Sigmoid colon (tissue), 4 donors: ENCODE results near the gene FAM149B1.

Experiments
- EP300 ChIP-seq, 4 donors: sonication (generic); formaldehyde crosslinking; IDR thresholded peaks; one replicate each; pipeline ENCODE4 v1.6.1; 2017; ENCODE audit warnings: antibody characterized with exemption in 4 of 4
- POLR2A ChIP-seq, 2 donors: fragments of 450-650 bp; IDR thresholded peaks; one replicate each; pipeline ENCODE4 v1.6.1; 2016; ENCODE audit warnings: antibody characterized with exemption in 2 of 2, mild to moderate bottlenecking in 2 of 2, moderate library complexity in 2 of 2
- POLR2AphosphoS5 ChIP-seq, 4 donors: sonication (generic); formaldehyde crosslinking; IDR thresholded peaks; one replicate each; pipeline ENCODE4 v1.6.1; 2017; ENCODE audit warnings: antibody characterized with exemption in 4 of 4
- TF ChIP-seq, protein P1 (sequence below), 4 experiments: fragments of 450-650 bp in 3 of 4; fragments of 200-600 bp in 1 of 4; IDR thresholded peaks; one replicate each; pipeline ENCODE4 v1.5.1; 2016 to 2019; ENCODE audit warnings: antibody characterized with exemption in 4 of 4, mild to moderate bottlenecking in 3 of 4, moderate library complexity in 2 of 4

- TF ChIP-seq, protein P1, sequence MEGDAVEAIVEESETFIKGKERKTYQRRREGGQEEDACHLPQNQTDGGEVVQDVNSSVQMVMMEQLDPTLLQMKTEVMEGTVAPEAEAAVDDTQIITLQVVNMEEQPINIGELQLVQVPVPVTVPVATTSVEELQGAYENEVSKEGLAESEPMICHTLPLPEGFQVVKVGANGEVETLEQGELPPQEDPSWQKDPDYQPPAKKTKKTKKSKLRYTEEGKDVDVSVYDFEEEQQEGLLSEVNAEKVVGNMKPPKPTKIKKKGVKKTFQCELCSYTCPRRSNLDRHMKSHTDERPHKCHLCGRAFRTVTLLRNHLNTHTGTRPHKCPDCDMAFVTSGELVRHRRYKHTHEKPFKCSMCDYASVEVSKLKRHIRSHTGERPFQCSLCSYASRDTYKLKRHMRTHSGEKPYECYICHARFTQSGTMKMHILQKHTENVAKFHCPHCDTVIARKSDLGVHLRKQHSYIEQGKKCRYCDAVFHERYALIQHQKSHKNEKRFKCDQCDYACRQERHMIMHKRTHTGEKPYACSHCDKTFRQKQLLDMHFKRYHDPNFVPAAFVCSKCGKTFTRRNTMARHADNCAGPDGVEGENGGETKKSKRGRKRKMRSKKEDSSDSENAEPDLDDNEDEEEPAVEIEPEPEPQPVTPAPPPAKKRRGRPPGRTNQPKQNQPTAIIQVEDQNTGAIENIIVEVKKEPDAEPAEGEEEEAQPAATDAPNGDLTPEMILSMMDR (IDR thresholded peaks at IDR 0.05) = no peak
- TF ChIP-seq POLR2AphosphoS5 (IDR thresholded peaks at IDR 0.05) = no peak
- no peak for TF ChIP-seq POLR2A (IDR thresholded peaks at IDR 0.05)
- TF ChIP-seq EP300 (IDR thresholded peaks at IDR 0.05) = no peak
Measured at GRCh38 chr10:73262880-73263555, 95.1 kb downstream of the FAM149B1 start.
